ENCODE data around the gene ZNF860. TPM values are rescaled to one million over a fixed set of nuclear protein-coding genes. Genes with fewer than 3 reads are reported as not detected.

Gene ZNF860
- total RNA-seq, 1 donor from 2014 or later, result 2.0 TPM

DNA sequence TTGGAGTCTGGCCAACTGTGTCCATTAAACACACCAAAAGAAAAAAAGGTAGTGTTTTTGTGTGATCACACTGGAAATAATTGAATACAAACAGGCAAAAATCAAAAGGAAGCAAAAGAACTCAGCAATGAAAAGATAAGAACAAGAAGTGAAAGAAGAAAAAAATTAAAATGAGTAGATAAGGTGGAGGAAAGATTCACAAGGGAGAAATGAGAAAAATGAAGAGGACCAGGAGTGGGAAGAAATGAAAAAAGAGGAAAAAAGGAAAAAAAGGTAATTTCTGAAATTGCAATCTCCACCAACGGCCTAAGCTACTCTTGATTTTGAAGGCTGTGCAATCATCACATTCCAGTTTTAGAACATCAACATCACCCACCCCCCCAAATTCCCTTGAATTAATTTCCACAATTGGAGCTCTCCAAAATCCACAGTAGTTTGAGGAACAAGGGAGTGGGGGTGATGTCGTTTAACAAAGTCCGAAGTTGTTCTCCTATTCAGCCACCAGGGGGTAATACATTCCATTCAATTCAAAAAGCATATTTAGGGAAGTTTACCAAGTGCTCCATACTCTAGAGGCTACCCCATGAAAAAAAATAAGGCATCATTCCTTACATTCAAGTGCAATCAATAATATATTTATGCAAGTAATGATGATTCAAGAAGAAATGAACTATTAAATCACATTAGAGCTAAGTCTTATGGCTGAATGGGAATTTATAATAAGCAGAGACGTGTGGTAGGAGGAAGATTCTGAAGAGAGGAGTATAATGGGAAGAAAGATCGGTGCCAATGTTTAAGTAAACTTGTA is 37.4 kb downstream of the ZNF860 start:
- Histone ChIP-seq H3K4me3 (no peak overlapping the region), H3K27me3 (no peaks in the 10 kb centered on the region), H3K9me3 (no peaks in the 10 kb centered on the region), H3K4me1 (no peaks in the 10 kb centered on the region), H3K27ac (no peak overlapping the region), H3K36me3 (no peaks in the 10 kb centered on the region)
- TF ChIP-seq, protein P1, sequence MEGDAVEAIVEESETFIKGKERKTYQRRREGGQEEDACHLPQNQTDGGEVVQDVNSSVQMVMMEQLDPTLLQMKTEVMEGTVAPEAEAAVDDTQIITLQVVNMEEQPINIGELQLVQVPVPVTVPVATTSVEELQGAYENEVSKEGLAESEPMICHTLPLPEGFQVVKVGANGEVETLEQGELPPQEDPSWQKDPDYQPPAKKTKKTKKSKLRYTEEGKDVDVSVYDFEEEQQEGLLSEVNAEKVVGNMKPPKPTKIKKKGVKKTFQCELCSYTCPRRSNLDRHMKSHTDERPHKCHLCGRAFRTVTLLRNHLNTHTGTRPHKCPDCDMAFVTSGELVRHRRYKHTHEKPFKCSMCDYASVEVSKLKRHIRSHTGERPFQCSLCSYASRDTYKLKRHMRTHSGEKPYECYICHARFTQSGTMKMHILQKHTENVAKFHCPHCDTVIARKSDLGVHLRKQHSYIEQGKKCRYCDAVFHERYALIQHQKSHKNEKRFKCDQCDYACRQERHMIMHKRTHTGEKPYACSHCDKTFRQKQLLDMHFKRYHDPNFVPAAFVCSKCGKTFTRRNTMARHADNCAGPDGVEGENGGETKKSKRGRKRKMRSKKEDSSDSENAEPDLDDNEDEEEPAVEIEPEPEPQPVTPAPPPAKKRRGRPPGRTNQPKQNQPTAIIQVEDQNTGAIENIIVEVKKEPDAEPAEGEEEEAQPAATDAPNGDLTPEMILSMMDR (IDR thresholded peaks at IDR 0.05), result peak; percentile 53 to 82 (median 73)
- no peak for TF ChIP-seq POLR2AphosphoS5 (IDR thresholded peaks at IDR 0.05; ENCODE audit: insufficient read depth in 1 of 2, low read depth in 1 of 2)
- intact Hi-C loops (cut with DNase I), result loop anchor here (2.0 kb wide), 1 partner anchor 124 kb away; no protein-coding TSS in a partner anchor
- DNase-seq (ENCODE audit: extremely low spot score in 2 of 2), result no peak

DNA sequence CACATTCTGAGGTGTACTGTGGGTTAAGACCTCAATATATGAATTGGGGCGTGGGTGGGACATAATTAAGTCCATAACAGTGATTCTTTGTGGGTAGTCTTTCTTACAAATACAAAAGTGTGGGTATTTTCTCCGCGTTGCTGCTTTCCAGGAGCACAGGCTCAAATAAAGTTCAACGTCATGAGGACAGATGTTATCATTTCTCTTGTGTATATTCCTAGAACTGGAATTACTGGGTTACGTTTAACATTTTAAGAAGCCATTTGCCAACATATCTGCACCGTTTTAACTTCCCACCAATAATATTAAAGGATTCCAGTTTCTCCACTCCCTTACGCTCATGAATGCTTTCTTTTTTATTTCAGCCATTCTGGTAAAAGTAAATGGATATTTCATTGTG is 39.6 kb downstream of the ZNF860 start:
- Histone ChIP-seq H3K27me3 (no peaks in the 10 kb centered on the region), H3K27ac (no peak overlapping the region), H3K4me1 (no peaks in the 10 kb centered on the region), H3K4me3 (no peak overlapping the region), H3K36me3 (no peaks in the 10 kb centered on the region), H3K9me3 (no peaks in the 10 kb centered on the region)
- TF ChIP-seq POLR2AphosphoS5 (IDR thresholded peaks at IDR 0.05; ENCODE audit: insufficient read depth in 1 of 2, low read depth in 1 of 2), result no peak
- TF ChIP-seq, protein P1 (IDR thresholded peaks at IDR 0.05), result no peak
- TF ChIP-seq POLR2A (IDR thresholded peaks at IDR 0.05), result no peak
- no peak for DNase-seq (ENCODE audit: extremely low spot score in 2 of 2)
- intact Hi-C loops (cut with DNase I), result no loop called here

DNA sequence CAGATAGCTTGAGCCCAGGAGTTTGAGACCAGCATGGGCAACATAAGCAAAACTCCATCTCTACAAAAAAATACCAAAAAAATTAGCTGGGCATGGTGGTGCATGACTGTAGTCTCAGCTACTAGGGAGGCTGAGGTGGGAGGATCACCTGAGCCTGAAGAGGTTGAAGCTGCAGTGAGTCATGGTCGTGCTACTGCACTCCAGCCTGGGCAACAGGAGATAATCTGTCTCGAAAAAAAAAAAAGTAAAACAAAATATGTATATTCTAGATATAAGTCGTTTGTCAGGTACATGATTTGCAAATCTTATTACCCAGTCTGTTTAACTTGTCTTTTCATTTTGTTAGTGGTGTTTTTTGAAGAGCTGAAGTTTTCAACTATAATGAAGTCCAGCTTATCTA is 40.2 kb downstream of the ZNF860 start:
- Histone ChIP-seq H3K4me3 (no peak overlapping the region), H3K27me3 (no peaks in the 10 kb centered on the region), H3K4me1 (no peaks in the 10 kb centered on the region), H3K36me3 (no peaks in the 10 kb centered on the region), H3K27ac (no peak overlapping the region), H3K9me3 (no peaks in the 10 kb centered on the region)
- intact Hi-C loops (cut with DNase I), result no loop called here
- TF ChIP-seq POLR2AphosphoS5 (IDR thresholded peaks at IDR 0.05; ENCODE audit: insufficient read depth in 1 of 2, low read depth in 1 of 2) (no peak), POLR2A (IDR thresholded peaks at IDR 0.05) (no peak)
- TF ChIP-seq, protein P1 (IDR thresholded peaks at IDR 0.05), result no peak
- no peak for DNase-seq (ENCODE audit: extremely low spot score in 2 of 2)

DNA sequence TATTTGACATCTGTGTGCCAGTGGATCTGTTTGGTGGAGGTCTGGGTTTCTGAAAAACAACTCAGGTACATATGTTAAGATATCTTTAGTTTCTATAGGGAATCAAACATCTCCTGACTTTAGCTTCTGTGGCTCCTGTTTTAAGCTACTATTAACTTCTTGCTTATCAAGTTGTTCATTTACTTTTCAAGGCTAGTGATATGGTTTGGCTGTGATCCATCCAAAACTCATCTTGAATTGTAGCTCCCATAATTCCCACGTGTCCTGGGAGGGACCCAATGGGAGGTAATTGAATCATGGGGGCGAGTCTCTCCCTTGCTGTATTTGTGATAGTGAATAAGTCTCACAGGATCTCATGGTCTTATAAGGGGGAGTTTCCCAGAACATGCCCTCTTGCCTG is 41.4 kb downstream of the ZNF860 start:
- no peak for TF ChIP-seq POLR2AphosphoS5 (IDR thresholded peaks at IDR 0.05; ENCODE audit: insufficient read depth in 1 of 2, low read depth in 1 of 2)
- Histone ChIP-seq H3K4me3 (no peak overlapping the region), H3K4me1 (no peaks in the 10 kb centered on the region), H3K27me3 (no peaks in the 10 kb centered on the region), H3K9me3 (no peaks in the 10 kb centered on the region), H3K27ac (no peak overlapping the region), H3K36me3 (no peaks in the 10 kb centered on the region)
- intact Hi-C loops (cut with DNase I), result no loop called here
- no peak for DNase-seq (ENCODE audit: extremely low spot score in 2 of 2)

DNA sequence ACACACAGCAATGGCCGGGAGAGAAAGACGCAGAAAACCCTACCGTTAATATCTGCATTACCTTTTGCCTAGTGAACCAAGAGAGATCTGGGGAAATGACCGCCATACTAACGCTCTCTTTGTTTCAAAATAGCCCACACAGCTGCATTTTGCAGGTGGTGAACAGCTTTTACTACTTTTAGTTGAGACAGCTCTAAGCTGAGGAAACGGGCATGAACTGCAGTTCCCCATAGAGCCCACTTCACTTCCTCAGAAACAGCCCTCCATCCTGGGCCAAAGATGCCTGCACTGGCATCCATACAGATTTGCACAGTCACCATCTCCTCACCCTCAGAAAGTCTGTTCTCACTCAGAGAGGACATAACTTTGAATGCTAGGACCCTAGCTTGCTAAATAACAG is 45.0 kb downstream of the ZNF860 start:
- intact Hi-C loops (cut with DNase I), result no loop called here
- Histone ChIP-seq H3K27me3 (no peaks in the 10 kb centered on the region), H3K4me3 (no peak overlapping the region), H3K36me3 (no peaks in the 10 kb centered on the region), H3K4me1 (peaks cover 9% of the 10 kb centered on the region), H3K27ac (no peak overlapping the region), H3K9me3 (no peaks in the 10 kb centered on the region)
- no peak for DNase-seq (ENCODE audit: extremely low spot score in 2 of 2)
- TF ChIP-seq POLR2AphosphoS5 (IDR thresholded peaks at IDR 0.05; ENCODE audit: insufficient read depth in 1 of 2, low read depth in 1 of 2) (no peak), POLR2A (IDR thresholded peaks at IDR 0.05) (no peak)
- TF ChIP-seq, protein P1 (IDR thresholded peaks at IDR 0.05), result no peak
